HEK293 (cell line): Measurements from ENCODE around the gene HSPA4L.

Experiments
- CTCF ChIA-PET: fragments of 350-600 bp; formaldehyde crosslinking; extraction: SDS; loops from one replicate; lab custom pipeline; 2021; ENCODE audit warnings: antibody characterized with exemption; lab: Yijun Ruan, JAX
- POLR2A ChIA-PET: fragments of 300-600 bp; formaldehyde crosslinking; extraction: SDS; loops from one replicate; lab custom pipeline; 2020; ENCODE audit warnings: antibody characterized with exemption, inconsistent platforms; lab: Yijun Ruan, JAX
- H3K27ac ChIP-seq: fragments of 200-500 bp; sonication (Bioruptor generic); 2 replicates; pipeline ENCODE4 v1.5.1; 2014; ENCODE audit warnings: low read depth, low read length, control low read depth, inconsistent platforms; ENCODE audit errors: extremely low read depth
- H3K36me3 ChIP-seq, 2 experiments: fragments of 200-500 bp in 1 of 2; sonication (Bioruptor generic) in 1 of 2; 1 replicate in 1 of 2; 2 replicates in 1 of 2; pipeline ENCODE4 v1.5.1; 2014 to 2017; ENCODE audit warnings: inconsistent platforms in 2 of 2, low read length in 2 of 2; ENCODE audit not compliant: control insufficient read depth in 2 of 2, insufficient read depth in 1 of 2
- H3K4me1 ChIP-seq: fragments of 200-500 bp; sonication (Bioruptor generic); 2 replicates; pipeline ENCODE4 v1.5.1; 2014; ENCODE audit warnings: mild to moderate bottlenecking, low read length, inconsistent platforms; ENCODE audit not compliant: control insufficient read depth, insufficient read depth
- H3K4me3 ChIP-seq: 2 replicates; pipeline ENCODE4 v1.5.1; 2011; ENCODE audit warnings: low read depth, mild to moderate bottlenecking, control low read depth, low read length, moderate library complexity
- H3K9me3 ChIP-seq: fragments of 200-500 bp; sonication (Bioruptor generic); 2 replicates; pipeline ENCODE4 v1.5.1; 2014; ENCODE audit warnings: low read depth, low read length, inconsistent platforms; ENCODE audit not compliant: control insufficient read depth, insufficient read depth
- ELK4 ChIP-seq: IDR thresholded peaks from 2 replicates; pipeline ENCODE4 v1.6.1; 2011; ENCODE audit warnings: mild to moderate bottlenecking, low read depth, low read length, borderline replicate concordance
- GLIS1 ChIP-seq: fragments of 450-650 bp; formaldehyde crosslinking; IDR thresholded peaks from 2 replicates; pipeline ENCODE4 v1.5.1; 2016; ENCODE audit warnings: missing biosample characterization, missing genetic modification characterization
- HOXC10 ChIP-seq: sonication (generic); formaldehyde crosslinking; IDR thresholded peaks from 2 replicates; pipeline ENCODE4 v1.8.1; 2023; ENCODE audit warnings: mild to moderate bottlenecking, missing genetic modification reagents
- KLF16 ChIP-seq: fragments of 450-650 bp; formaldehyde crosslinking; IDR thresholded peaks from 2 replicates; pipeline ENCODE4 v1.5.1; 2017; ENCODE audit warnings: missing biosample characterization, missing genetic modification characterization
- KLF7 ChIP-seq: fragments of 450-650 bp; formaldehyde crosslinking; IDR thresholded peaks from 2 replicates; pipeline ENCODE4 v1.5.1; 2016; ENCODE audit warnings: missing biosample characterization, missing genetic modification characterization, borderline replicate concordance
- TCF7L2 ChIP-seq: IDR thresholded peaks from 2 replicates; pipeline ENCODE4 v1.6.1; 2011; ENCODE audit warnings: low read depth, mild to moderate bottlenecking, inconsistent platforms, low read length, moderate library complexity, borderline replicate concordance
- ZBTB48 ChIP-seq: fragments of 450-650 bp; formaldehyde crosslinking; IDR thresholded peaks from 2 replicates; pipeline ENCODE4 v1.5.1; 2016; ENCODE audit warnings: missing biosample characterization, missing genetic modification characterization
- ZIC2 ChIP-seq: fragments of 450-650 bp; formaldehyde crosslinking; IDR thresholded peaks from 2 replicates; pipeline ENCODE4 v1.5.1; 2016; ENCODE audit warnings: missing biosample characterization, missing genetic modification characterization
- ZNF366 ChIP-seq: fragments of 450-650 bp; formaldehyde crosslinking; conservative IDR thresholded peaks from 2 replicates; pipeline ENCODE4 v1.5.1; 2016; ENCODE audit warnings: missing biosample characterization, missing genetic modification characterization
- ZNF514 ChIP-seq: fragments of 450-650 bp; formaldehyde crosslinking; IDR thresholded peaks from 2 replicates; pipeline ENCODE4 v1.5.1; 2016; ENCODE audit warnings: missing biosample characterization, missing genetic modification characterization
- ZNF548 ChIP-seq: fragments of 450-650 bp; formaldehyde crosslinking; IDR thresholded peaks from 2 replicates; pipeline ENCODE4 v1.5.1; 2016; ENCODE audit warnings: missing biosample characterization, missing genetic modification characterization
- ZNF560 ChIP-seq: fragments of 450-650 bp; formaldehyde crosslinking; IDR thresholded peaks from 2 replicates; pipeline ENCODE4 v1.5.1; 2017; ENCODE audit warnings: missing biosample characterization, missing genetic modification characterization, borderline replicate concordance
- ZNF580 ChIP-seq: fragments of 450-650 bp; formaldehyde crosslinking; IDR thresholded peaks from 2 replicates; pipeline ENCODE4 v1.5.1; 2016; ENCODE audit warnings: missing biosample characterization, missing genetic modification characterization
- ZNF664 ChIP-seq: fragments of 450-650 bp; formaldehyde crosslinking; IDR thresholded peaks from 2 replicates; pipeline ENCODE4 v1.5.1; 2016; ENCODE audit warnings: missing biosample characterization, missing genetic modification characterization
- ZNF707 ChIP-seq: fragments of 450-650 bp; formaldehyde crosslinking; IDR thresholded peaks from 2 replicates; pipeline ENCODE4 v1.5.1; 2016; ENCODE audit warnings: missing biosample characterization, missing genetic modification characterization
- ZSCAN18 ChIP-seq: fragments of 450-650 bp; formaldehyde crosslinking; IDR thresholded peaks from 2 replicates; pipeline ENCODE4 v1.5.1; 2016; ENCODE audit warnings: missing biosample characterization, missing genetic modification characterization
- TF ChIP-seq, protein P1 (sequence below): fragments of 450-650 bp; formaldehyde crosslinking; conservative IDR thresholded peaks from 2 replicates; pipeline ENCODE4 v1.5.1; 2016; ENCODE audit warnings: low read depth, missing biosample characterization, missing genetic modification characterization
- TF ChIP-seq, protein P2 (sequence below): fragments of 450-650 bp; formaldehyde crosslinking; IDR thresholded peaks from 2 replicates; pipeline ENCODE4 v1.5.1; 2016; ENCODE audit warnings: missing biosample characterization, missing genetic modification characterization
- TF ChIP-seq, protein P3 (sequence below): fragments of 450-650 bp; formaldehyde crosslinking; IDR thresholded peaks from 2 replicates; pipeline ENCODE4 v1.5.1; 2016; ENCODE audit warnings: missing biosample characterization, missing genetic modification characterization
- TF ChIP-seq, protein P4 (sequence below): fragments of 450-650 bp; formaldehyde crosslinking; IDR thresholded peaks from 2 replicates; pipeline ENCODE4 v1.5.1; 2016; ENCODE audit warnings: missing biosample characterization, missing genetic modification characterization, low read depth
- TF ChIP-seq, protein P5 (sequence below): fragments of 450-650 bp; IDR thresholded peaks from 2 replicates; pipeline ENCODE4 v1.5.1; 2018; ENCODE audit warnings: missing biosample characterization, missing genetic modification characterization

Gene HSPA4L

DNA sequence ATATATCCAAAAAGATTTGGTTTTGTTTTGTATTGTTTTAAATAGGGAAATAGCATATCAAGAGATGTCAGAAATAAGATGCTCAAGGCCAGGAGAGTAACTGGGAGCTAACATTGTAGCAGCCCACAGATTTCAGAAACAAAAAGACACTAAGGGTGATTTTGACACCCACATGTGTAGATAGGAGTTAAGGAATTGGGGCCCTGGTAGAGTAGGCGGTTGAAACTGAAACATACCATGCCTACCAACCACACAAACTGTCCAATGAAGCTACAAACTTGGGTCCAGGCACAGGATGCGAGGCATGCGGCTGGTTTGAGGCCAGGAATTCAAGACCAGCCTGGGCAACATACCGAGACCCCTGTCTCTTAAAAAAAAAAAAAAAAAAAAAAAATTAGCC, 6.3 kb upstream of the HSPA4L start (continued):
- TF ChIP-seq, protein P1, sequence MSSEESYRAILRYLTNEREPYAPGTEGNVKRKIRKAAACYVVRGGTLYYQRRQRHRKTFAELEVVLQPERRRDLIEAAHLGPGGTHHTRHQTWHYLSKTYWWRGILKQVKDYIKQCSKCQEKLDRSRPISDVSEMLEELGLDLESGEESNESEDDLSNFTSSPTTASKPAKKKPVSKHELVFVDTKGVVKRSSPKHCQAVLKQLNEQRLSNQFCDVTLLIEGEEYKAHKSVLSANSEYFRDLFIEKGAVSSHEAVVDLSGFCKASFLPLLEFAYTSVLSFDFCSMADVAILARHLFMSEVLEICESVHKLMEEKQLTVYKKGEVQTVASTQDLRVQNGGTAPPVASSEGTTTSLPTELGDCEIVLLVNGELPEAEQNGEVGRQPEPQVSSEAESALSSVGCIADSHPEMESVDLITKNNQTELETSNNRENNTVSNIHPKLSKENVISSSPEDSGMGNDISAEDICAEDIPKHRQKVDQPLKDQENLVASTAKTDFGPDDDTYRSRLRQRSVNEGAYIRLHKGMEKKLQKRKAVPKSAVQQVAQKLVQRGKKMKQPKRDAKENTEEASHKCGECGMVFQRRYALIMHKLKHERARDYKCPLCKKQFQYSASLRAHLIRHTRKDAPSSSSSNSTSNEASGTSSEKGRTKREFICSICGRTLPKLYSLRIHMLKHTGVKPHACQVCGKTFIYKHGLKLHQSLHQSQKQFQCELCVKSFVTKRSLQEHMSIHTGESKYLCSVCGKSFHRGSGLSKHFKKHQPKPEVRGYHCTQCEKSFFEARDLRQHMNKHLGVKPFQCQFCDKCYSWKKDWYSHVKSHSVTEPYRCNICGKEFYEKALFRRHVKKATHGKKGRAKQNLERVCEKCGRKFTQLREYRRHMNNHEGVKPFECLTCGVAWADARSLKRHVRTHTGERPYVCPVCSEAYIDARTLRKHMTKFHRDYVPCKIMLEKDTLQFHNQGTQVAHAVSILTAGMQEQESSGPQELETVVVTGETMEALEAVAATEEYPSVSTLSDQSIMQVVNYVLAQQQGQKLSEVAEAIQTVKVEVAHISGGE (tag by site-specific recombination), result no peak
- TF ChIP-seq, protein P2, sequence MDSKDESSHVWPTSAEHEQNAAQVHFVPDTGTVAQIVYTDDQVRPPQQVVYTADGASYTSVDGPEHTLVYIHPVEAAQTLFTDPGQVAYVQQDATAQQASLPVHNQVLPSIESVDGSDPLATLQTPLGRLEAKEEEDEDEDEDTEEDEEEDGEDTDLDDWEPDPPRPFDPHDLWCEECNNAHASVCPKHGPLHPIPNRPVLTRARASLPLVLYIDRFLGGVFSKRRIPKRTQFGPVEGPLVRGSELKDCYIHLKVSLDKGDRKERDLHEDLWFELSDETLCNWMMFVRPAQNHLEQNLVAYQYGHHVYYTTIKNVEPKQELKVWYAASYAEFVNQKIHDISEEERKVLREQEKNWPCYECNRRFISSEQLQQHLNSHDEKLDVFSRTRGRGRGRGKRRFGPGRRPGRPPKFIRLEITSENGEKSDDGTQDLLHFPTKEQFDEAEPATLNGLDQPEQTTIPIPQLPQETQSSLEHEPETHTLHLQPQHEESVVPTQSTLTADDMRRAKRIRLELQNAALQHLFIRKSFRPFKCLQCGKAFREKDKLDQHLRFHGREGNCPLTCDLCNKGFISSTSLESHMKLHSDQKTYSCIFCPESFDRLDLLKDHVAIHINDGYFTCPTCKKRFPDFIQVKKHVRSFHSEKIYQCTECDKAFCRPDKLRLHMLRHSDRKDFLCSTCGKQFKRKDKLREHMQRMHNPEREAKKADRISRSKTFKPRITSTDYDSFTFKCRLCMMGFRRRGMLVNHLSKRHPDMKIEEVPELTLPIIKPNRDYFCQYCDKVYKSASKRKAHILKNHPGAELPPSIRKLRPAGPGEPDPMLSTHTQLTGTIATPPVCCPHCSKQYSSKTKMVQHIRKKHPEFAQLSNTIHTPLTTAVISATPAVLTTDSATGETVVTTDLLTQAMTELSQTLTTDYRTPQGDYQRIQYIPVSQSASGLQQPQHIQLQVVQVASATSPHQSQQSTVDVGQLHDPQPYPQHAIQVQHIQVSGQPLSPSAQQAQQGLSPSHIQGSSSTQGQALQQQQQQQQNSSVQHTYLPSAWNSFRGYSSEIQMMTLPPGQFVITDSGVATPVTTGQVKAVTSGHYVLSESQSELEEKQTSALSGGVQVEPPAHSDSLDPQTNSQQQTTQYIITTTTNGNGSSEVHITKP (tag by site-specific recombination), result no peak

DNA sequence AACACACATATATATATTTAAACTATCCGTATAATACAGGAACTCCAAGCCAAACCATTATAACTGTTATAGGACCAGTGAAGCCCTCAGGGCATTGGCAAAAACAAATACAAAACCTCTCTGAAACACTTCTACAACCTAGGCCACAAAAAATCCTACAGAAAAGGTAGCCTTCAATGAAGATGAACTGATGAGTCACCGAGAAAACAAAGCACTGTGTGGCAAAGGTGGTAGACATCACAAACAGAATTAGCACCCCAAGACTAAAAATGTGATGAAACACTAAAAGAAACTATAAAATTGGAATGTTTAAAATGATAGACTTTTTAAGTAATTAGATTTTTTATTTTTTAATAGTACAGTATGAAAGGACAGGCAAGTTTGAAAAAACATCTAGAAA, 5.5 kb upstream of the HSPA4L start:
- ChIA-PET POLR2A (no interaction called here), CTCF (interaction anchor here (0.5 kb wide), 1 partner anchor 150 kb away, joined by 9 read pairs; no protein-coding TSS in a partner anchor)
- H3K36me3 ChIP-seq, result no peaks in the 10 kb centered on the region
- H3K27ac ChIP-seq, result no peak overlapping the region
- H3K9me3 ChIP-seq, result no peaks in the 10 kb centered on the region
- no peak overlapping the region for H3K4me3 ChIP-seq
- peaks cover 2% of the 10 kb centered on the region; the same call in 1 of the 2 replicates for H3K4me1 ChIP-seq
- no peak for TF ChIP-seq ZBTB48 (tag by site-specific recombination)
- TF ChIP-seq, protein P3, sequence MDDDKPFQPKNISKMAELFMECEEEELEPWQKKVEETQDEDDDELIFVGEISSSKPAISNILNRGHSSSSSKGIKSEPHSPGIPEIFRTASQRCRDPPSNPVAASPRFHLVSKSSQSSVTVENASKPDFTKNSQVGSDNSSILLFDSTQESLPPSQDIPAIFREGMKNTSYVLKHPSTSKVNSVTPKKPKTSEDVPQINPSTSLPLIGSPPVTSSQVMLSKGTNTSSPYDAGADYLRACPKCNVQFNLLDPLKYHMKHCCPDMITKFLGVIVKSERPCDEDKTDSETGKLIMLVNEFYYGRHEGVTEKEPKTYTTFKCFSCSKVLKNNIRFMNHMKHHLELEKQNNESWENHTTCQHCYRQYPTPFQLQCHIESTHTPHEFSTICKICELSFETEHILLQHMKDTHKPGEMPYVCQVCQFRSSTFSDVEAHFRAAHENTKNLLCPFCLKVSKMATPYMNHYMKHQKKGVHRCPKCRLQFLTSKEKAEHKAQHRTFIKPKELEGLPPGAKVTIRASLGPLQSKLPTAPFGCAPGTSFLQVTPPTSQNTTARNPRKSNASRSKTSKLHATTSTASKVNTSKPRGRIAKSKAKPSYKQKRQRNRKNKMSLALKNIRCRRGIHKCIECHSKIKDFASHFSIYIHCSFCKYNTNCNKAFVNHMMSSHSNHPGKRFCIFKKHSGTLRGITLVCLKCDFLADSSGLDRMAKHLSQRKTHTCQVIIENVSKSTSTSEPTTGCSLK (tag by site-specific recombination), result no peak
- no peak for TF ChIP-seq ELK4
- no peak for TF ChIP-seq KLF16 (tag by site-specific recombination)
- TF ChIP-seq TCF7L2, result no peak
- TF ChIP-seq ZNF560 (tag by site-specific recombination), result no peak
- TF ChIP-seq, protein P4, sequence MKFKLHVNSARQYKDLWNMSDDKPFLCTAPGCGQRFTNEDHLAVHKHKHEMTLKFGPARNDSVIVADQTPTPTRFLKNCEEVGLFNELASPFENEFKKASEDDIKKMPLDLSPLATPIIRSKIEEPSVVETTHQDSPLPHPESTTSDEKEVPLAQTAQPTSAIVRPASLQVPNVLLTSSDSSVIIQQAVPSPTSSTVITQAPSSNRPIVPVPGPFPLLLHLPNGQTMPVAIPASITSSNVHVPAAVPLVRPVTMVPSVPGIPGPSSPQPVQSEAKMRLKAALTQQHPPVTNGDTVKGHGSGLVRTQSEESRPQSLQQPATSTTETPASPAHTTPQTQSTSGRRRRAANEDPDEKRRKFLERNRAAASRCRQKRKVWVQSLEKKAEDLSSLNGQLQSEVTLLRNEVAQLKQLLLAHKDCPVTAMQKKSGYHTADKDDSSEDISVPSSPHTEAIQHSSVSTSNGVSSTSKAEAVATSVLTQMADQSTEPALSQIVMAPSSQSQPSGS (tag by site-specific recombination), result no peak
- no peak for TF ChIP-seq ZNF366 (tag by site-specific recombination)
- no peak for TF ChIP-seq KLF7 (tag by site-specific recombination)
- no peak for TF ChIP-seq ZNF580 (tag by site-specific recombination)
- no peak for TF ChIP-seq ZSCAN18 (tag by site-specific recombination)
- no peak for TF ChIP-seq GLIS1 (tag by site-specific recombination)
- TF ChIP-seq ZNF548, result no peak
- TF ChIP-seq, protein P5, sequence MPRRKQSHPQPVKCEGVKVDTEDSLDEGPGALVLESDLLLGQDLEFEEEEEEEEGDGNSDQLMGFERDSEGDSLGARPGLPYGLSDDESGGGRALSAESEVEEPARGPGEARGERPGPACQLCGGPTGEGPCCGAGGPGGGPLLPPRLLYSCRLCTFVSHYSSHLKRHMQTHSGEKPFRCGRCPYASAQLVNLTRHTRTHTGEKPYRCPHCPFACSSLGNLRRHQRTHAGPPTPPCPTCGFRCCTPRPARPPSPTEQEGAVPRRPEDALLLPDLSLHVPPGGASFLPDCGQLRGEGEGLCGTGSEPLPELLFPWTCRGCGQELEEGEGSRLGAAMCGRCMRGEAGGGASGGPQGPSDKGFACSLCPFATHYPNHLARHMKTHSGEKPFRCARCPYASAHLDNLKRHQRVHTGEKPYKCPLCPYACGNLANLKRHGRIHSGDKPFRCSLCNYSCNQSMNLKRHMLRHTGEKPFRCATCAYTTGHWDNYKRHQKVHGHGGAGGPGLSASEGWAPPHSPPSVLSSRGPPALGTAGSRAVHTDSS (tag by site-specific recombination), result no peak
- TF ChIP-seq ZIC2 (tag by site-specific recombination), result no peak
- TF ChIP-seq ZNF514, result no peak
- no peak for TF ChIP-seq ZNF664
- no peak for TF ChIP-seq HOXC10 (CRISPR knock-in tag)
- no peak for TF ChIP-seq ZNF707 (tag by site-specific recombination)
